Urinary bladder (tissue), 4 donors: ENCODE data around the gene ERLEC1. TPM values are rescaled to one million over a fixed set of nuclear protein-coding genes. Genes with fewer than 3 reads are reported as not detected.
"Not testable (repeated sequence)": the region's sequence is repeated elsewhere in the genome, so short reads cannot be mapped to it uniquely, and the experiment has no call there.

Experiments
- DNase-seq: peaks from one replicate; pipeline ENCODE4 v3.0.0-alpha.2; 2015; ENCODE audit errors: extremely low spot score
- H3K27ac ChIP-seq: one replicate; pipeline ENCODE4 v1.5.1; 2013; ENCODE audit warnings: low read depth, mild to moderate bottlenecking, moderate library complexity
- H3K36me3 ChIP-seq: one replicate; pipeline ENCODE4 v1.6.1; 2013; ENCODE audit warnings: mild to moderate bottlenecking, moderate library complexity; ENCODE audit not compliant: insufficient read depth
- H3K4me1 ChIP-seq: one replicate; pipeline ENCODE4 v1.6.1; 2013; ENCODE audit warnings: mild to moderate bottlenecking, moderate library complexity; ENCODE audit not compliant: insufficient read depth
- H3K4me3 ChIP-seq: one replicate; pipeline ENCODE4 v1.5.1; 2013; ENCODE audit warnings: low read depth, low read length
- WGBS: extraction: QIAGEN DNeasy Blood & Tissue Kit; methylation state at CpG from one replicate; pipeline ENCODE4 v1.1.7; 2013; 5-methylcytosine and 5-hydroxymethylcytosine counted together
- polyA plus RNA-seq: library from polyadenylated mRNA; stranded (reverse); fragments of 200-250 nt; gene quantifications from one replicate; pipeline ENCODE4 v1.2.3, GENCODE V29; 2013
- total RNA-seq: library from RNA; depleted of rRNA; stranded (reverse); fragments of >200 nt; gene quantifications from one replicate; pipeline ENCODE4 v1.2.3, GENCODE V29; 2014
- donor health status: healthy with polysubstance abuse.
- donor health status: healthy.

Gene ERLEC1
- total RNA-seq (97.7 TPM), polyA plus RNA-seq (49.7 TPM)

GRCh38 chr2:53786705-53787613 is at the start of gene ERLEC1, which contains the start of gene ASB3:
TSS of gene ERLEC1 (plus strand) at chr2:53787044. CDS start at chr2:53787211, 167 bp downstream.
TSS of gene ASB3 (minus strand) at chr2:53786953. CDS start at chr2:53765572, 21,381 bp downstream.
- peak; percentile 74 for DNase-seq
- H3K4me1 ChIP-seq = peaks cover 2% of the 10 kb centered on the region
- no peaks in the 10 kb centered on the region for H3K36me3 ChIP-seq
- peak within 1 kb of the TSS; percentile 60 for H3K27ac ChIP-seq
- peak within 1 kb of the TSS; percentile 77 for H3K4me3 ChIP-seq
- WGBS = under 1% methylated on average over 77 of the region's 77 CpGs

- WGBS = 97% methylated on average over 5 of the region's 5 CpGs
- Histone ChIP-seq H3K36me3 (no peaks in the 10 kb centered on the region), H3K4me1 (no peaks in the 10 kb centered on the region), H3K27ac (no peak overlapping the region), H3K4me3 (no peak overlapping the region)
- DNase-seq = no peak
These were observed 49.8 kb upstream of the ERLEC1 start for GRCh38 chr2:53737091-53737490.

DNA sequence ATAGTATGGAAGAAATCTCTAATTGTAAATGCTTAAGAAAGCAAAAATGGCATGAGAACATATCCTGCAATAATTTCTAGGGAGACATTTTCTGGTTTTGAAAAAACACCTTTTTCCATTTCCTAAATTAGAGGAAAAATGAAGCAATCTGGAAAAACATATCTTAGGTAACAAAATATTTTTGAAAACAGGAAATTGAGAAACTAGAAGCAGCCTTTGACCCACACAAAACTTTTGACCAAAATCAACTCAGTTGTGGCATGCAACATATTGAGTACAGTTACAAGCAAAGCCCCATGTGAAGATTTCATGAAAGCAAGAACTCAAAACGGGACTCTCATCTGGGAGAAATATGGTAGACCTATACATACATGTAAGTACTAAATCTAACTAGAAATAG is 47.8 kb upstream of the ERLEC1 start:
- no peak overlapping the region for H3K4me3 ChIP-seq
- DNase-seq = no peak
- 89% methylated on average over 1 of the region's 1 CpG for WGBS
- H3K36me3 ChIP-seq = no peaks in the 10 kb centered on the region
- H3K27ac ChIP-seq = no peak overlapping the region
- H3K4me1 ChIP-seq = no peaks in the 10 kb centered on the region

DNA sequence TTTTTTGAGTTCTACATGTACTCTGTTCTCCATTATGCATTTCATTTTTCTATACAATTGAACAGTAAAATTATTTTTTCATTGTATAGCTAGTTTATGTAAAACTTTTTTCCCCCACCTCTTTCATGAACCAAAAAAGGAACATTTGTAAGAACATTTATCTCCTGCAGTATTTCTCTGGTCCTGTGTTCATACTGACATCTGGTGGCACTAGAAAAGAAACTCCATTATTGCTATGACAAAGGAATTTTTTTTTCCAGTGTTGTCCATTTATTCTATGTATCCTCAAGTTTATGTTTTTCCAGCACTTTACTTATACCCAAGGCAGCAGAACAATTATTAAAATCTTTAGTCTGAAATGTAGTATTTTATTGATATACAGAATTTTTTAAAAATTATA is 46.7 kb upstream of the ERLEC1 start:
- no peak overlapping the region for H3K27ac ChIP-seq
- peak; percentile 2 for DNase-seq
- no peaks in the 10 kb centered on the region for H3K4me1 ChIP-seq
- no peaks in the 10 kb centered on the region for H3K36me3 ChIP-seq
- H3K4me3 ChIP-seq = no peak overlapping the region

GRCh38 chr2:53744395-53745065 is 42.3 kb upstream of the ERLEC1 start:
- Histone ChIP-seq H3K27ac (no peak overlapping the region), H3K4me3 (no peak overlapping the region), H3K4me1 (no peaks in the 10 kb centered on the region), H3K36me3 (no peaks in the 10 kb centered on the region)
- WGBS = 94% methylated on average over 2 of the region's 2 CpGs
- no peak for DNase-seq

DNA sequence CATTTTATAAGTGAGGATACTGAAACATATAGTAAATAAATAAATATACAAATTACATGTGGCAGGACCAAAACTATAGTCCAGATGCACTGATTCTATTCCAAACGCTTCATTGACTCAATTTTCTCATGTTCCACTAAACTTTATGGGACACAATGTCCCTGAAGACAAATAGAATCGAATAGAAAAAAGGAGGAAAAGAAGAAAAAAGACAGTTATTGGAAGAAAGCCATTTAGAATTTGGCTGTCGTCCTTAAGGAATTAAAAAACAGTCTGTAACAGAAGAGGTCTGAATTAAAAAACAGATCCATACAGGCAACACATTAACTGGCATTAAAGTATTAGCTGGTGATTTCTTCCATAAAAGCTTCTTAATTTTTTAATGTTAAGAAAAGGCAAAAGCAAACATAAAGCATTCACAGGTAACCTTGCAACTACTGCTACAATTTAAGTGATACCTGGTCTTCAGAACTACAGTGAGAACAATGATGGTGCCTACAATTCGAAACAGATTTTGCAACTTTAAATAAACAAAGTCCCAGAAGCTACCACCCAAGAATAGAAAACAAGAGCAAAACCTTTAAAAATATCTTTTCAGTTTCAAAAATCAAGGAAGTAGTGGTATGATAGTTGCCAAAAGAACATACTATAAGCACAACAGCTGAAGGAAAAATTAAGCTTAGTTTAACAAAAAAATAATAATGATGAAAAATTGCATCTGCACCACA is 36.6 kb upstream of the ERLEC1 start:
- no peaks in the 10 kb centered on the region for H3K4me1 ChIP-seq
- no peak overlapping the region for H3K27ac ChIP-seq
- WGBS = 77% methylated on average over 4 of the region's 4 CpGs
- no peak for DNase-seq
- no peaks in the 10 kb centered on the region for H3K36me3 ChIP-seq
- no peak overlapping the region for H3K4me3 ChIP-seq

DNA sequence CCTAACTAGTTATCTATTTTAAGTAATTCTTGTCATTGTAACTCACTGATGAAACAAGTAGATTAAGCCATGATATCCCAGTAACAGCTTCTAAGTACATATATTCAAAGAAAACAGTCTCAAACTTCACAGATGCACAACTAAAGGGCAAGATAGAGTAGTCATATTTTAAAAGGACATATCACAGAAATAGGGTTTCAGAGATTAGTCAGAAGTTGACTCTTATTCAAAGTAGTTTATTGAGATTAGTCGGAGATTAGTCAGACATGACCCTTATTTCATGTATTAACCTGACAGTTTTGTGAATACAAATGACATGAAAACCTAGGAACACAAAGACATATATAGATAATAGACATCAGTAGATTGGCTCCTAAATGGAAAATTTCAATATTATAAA is 35.1 kb upstream of the ERLEC1 start:
- Histone ChIP-seq H3K4me3 (no peak overlapping the region), H3K4me1 (no peaks in the 10 kb centered on the region), H3K27ac (no peak overlapping the region), H3K36me3 (no peaks in the 10 kb centered on the region)
- 78% methylated on average over 1 of the region's 1 CpG for WGBS
- DNase-seq = no peak

- Histone ChIP-seq H3K4me3 (no peak overlapping the region), H3K27ac (no peak overlapping the region), H3K36me3 (no peaks in the 10 kb centered on the region), H3K4me1 (no peaks in the 10 kb centered on the region)
- WGBS = 79% methylated on average over 4 of the region's 4 CpGs
- DNase-seq = no peak
These were observed 34.5 kb upstream of the ERLEC1 start for GRCh38 chr2:53752385-53752784.

DNA sequence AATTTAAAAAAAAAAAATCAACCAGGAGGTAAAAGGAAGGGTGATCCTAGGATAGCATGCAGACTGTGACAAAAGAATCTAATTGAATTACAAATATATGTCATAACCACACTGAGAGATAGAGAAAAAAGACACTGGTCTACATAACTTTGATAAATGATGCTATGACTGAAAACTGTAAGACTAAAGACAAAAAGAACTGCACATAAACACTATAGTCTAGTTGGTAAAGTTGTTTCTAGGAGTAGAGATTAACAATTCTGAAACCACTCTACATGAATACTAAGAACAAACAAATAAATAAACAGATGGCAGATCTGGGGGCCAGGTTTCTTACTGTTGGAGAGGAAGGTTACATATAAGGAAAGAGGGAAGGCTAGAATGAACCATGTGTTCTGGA is 33.8 kb upstream of the ERLEC1 start:
- H3K36me3 ChIP-seq = no peaks in the 10 kb centered on the region
- no peaks in the 10 kb centered on the region for H3K4me1 ChIP-seq
- no peak overlapping the region for H3K4me3 ChIP-seq
- no peak for DNase-seq
- H3K27ac ChIP-seq = no peak overlapping the region

GRCh38 chr2:53755121-53755520 is 31.7 kb upstream of the ERLEC1 start:
- Histone ChIP-seq H3K36me3 (peaks cover 5% of the 10 kb centered on the region), H3K4me3 (no peak overlapping the region), H3K4me1 (no peaks in the 10 kb centered on the region), H3K27ac (no peak overlapping the region)
- no peak for DNase-seq
- 77% methylated on average over 2 of the region's 2 CpGs for WGBS

DNA sequence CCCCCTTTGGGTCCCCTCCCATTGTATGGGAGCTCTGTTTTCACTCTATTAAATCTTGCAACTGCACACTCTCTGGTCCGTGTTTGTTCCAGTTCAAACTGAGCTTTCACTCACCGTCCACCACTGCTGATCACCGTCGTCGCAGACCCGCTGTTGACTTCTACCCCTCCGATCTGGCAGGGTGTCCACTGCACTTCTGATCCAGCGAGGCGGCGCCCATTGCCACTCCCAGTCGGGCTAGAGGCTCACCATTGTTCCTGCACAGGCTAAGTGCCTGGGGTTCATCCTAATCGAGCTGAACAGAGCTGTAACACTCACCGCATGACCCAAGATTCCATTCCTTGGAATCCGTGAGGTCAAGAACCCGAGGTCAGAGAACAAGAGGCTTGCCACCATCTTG is 30.2 kb upstream of the ERLEC1 start:
- WGBS = 99% methylated on average over 15 of the region's 15 CpGs
- no peak for DNase-seq
- H3K36me3 ChIP-seq = peaks cover 7% of the 10 kb centered on the region
- H3K4me3 ChIP-seq = no peak overlapping the region
- H3K27ac ChIP-seq = no peak overlapping the region
- H3K4me1 ChIP-seq = no peaks in the 10 kb centered on the region

GRCh38 chr2:53757206-53757605 is 29.6 kb upstream of the ERLEC1 start:
- DNase-seq, H3K4me1 ChIP-seq, H3K27ac ChIP-seq, H3K36me3 ChIP-seq, H3K4me3 ChIP-seq: not testable (repeated sequence)
- WGBS = 98% methylated on average over 14 of the region's 14 CpGs

- Histone ChIP-seq H3K36me3 (peaks cover 3% of the 10 kb centered on the region), H3K4me3 (no peak overlapping the region), H3K4me1 (no peaks in the 10 kb centered on the region), H3K27ac (no peak overlapping the region)
- 98% methylated on average over 1 of the region's 1 CpG for WGBS
- DNase-seq = no peak
These were observed 21.1 kb upstream of the ERLEC1 start for GRCh38 chr2:53765767-53766166.
